Stimulated activated CD8-positive, alpha-beta memory T cell treated with anti-CD3 and anti-CD28 coated beads, Interleukin-4, amount 100 ng/mL, for 4 hours (primary cell): ENCODE results near the gene NELL2.
"Not testable (repeated sequence)": the region's sequence is repeated elsewhere in the genome, so short reads cannot be mapped to it uniquely, and the experiment has no call there.

ENCODE experiments used
- DNase-seq, 2 donors: peaks; one replicate each; pipeline ENCODE4 v3.0.0-alpha.2; 2020; ENCODE audit warnings: low read depth in 2 of 2, low spot score in 1 of 2

Gene NELL2

GRCh38 chr12:44697511-44697910, 178.6 kb downstream of the NELL2 start:
- DNase-seq = no peak

- no peak for DNase-seq
Measured at GRCh38 chr12:44696542-44696941, 179.6 kb downstream of the NELL2 start.

DNA sequence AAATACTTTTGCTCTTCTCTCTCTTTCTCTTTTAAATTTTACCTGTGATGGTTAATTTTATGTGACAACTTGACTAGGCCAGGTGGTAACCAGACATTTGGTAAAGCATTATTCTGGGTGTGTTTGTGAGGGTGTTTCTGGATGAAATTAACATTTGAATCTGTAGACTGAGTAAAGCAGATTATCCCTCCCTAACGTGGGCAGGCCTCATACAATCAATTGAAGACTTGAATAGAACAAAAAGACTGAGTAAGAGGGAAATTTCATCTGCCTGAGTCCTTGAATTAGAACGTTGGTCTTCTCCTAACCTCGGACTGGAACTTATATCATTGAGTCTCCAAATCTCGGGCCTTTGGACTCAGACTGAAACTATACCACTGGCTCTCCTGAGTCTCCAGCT, 182.1 kb downstream of the NELL2 start:
- no peak for DNase-seq

DNA sequence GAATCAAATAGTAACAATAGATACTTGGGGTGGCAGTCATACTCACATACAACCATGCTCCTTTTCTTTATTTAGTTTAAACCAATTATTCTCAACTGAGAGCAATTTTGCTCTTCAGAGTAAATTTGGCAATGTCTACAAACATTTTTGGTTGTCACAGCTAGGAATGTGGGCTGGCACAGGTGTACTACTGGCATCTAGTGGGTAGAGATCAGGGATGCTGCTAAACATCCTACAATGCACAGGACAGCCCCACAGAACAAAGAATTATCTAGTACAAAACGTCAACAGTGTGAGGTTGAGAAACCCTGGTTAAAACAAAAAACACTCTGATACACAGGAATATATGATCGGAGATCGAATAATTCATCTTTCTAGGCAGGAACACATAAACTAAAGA, 186.5 kb downstream of the NELL2 start:
- DNase-seq = no peak

DNA sequence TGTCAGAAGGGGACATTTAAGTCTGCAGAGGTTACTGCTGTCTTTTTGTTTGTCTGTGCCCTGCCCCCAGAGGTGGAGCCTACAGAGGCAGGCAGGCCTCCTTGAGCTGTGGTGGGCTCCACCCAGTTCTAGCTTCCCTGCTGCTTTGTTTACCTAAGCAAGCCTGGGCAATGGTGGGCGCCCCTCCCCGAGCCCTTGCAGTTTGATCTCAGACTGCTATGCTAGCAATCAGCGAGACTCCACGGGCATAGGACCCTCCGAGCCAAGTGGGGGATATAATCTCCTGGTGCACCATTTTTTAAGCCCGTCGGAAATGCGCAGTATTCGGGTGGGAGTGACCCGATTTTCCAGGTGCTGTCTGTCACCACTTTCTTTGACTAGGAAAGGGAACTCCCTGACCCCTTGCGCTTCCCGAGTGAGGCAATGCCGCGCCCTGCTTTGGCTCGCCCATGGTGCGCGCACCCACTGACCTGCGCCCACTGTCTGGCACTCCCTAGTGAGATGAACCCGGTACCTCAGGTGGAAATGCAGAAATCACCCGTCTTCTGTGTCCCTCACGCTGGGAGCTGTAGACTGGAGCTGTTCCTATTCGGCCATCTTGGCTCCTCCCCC, 189.2 kb downstream of the NELL2 start:
- not testable (repeated sequence) for DNase-seq

- DNase-seq = no peak
Measured at GRCh38 chr12:44677724-44678123, 198.4 kb downstream of the NELL2 start.

DNA sequence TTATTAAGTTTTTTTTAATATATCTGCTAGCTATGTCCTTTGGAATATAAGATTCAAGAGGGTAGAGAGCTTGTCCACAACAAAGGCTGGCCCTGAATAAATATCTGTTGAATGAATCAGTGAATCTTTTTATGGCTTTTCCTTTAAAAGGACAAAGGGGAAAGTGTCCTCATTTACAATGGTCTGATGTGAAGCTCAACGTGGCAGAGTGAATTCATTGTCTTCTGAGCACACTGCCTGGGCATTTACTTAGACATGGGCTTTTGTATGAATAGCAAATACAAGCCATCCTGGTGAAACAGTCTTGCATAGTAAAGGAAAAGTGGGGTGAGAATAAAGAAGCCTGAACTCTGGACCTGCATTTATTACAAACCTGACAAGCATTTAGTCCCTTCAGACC, 201.2 kb downstream of the NELL2 start:
- no peak for DNase-seq

DNA sequence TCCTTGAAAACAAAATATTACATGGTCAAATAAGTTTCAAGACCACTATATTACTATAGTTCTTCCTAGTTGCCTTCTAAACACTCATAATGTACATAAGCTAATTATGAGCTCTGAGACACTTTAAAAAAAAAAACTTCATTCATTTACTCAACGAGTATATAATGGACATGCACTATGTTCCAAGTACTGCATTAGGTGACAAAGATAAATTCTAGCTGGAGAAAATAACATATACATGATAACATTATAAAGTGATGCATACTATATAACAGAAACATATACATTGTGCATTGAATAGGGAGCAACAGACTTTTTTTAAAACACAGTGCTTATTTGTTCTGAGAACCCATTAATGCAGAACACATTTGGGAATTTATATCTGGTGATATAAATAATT, 202.3 kb downstream of the NELL2 start:
- no peak for DNase-seq

GRCh38 chr12:44672042-44672441, 204.1 kb downstream of the NELL2 start:
- no peak for DNase-seq

GRCh38 chr12:44668443-44668842, 207.7 kb downstream of the NELL2 start:
- DNase-seq = no peak

- no peak for DNase-seq
Measured at GRCh38 chr12:44667461-44667860, 208.7 kb downstream of the NELL2 start.

- DNase-seq = no peak
Measured at GRCh38 chr12:44663291-44663690, 212.8 kb downstream of the NELL2 start.

DNA sequence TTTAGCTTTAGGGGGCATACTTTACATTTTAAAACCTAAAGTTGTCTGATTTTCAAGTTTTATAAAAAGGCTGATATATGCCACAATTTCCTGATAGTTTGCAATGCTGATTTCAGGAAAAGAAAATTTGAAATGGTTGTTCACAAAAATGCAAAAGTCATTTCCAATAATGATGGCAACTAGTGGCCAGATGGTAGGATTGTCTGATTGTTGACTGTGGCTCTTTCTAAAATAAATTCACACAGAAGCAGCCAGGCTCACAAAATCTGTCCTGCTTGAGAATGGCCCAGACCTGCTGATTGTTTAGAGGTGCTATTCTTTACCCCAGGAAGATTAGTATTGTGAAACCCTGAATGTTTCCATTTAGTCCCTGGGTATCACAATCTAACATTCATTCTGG, 220.3 kb downstream of the NELL2 start:
- DNase-seq = no peak

GRCh38 chr12:44654646-44655639, 221.2 kb downstream of the NELL2 start:
- no peak for DNase-seq

GRCh38 chr12:44653861-44654527, 222.1 kb downstream of the NELL2 start:
- no peak for DNase-seq

DNA sequence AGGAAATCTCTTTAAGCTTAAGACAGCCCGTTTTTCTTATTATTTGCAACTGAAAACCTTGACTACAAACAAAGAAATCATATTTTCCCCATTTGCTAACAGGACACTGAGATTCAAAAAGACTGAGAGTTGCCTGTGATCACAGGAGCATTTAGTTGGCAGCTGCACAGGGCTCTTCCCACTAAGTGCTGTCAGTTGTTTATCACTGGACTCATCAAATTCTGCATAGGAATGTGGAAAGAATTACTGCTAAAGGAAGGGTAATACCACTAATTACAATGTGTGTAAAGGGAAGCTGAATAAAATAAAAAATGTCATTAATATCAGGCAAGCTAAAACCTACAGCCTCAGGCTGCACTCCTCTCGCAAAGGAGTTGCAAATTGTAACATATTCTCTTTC, 226.4 kb downstream of the NELL2 start:
- no peak for DNase-seq

- no peak for DNase-seq
Measured at GRCh38 chr12:44647917-44648690, 228.0 kb downstream of the NELL2 start.

- DNase-seq = no peak
Measured at GRCh38 chr12:44640427-44641190, 235.5 kb downstream of the NELL2 start.

- DNase-seq = no peak
Measured at GRCh38 chr12:44637875-44638274, 238.2 kb downstream of the NELL2 start.

- DNase-seq = no peak
Measured at GRCh38 chr12:44628180-44628579, 247.9 kb downstream of the NELL2 start.
